GM12872 (cell line): ENCODE measurements around the gene GNMT.

Experiments
- TF ChIP-seq, protein P1 (sequence below): IDR thresholded peaks from 3 replicates; pipeline ENCODE4 v1.5.1; 2011; ENCODE audit warnings: low read depth, mild to moderate bottlenecking, low read length, moderate library complexity; ENCODE audit not compliant: insufficient read depth

GNMT gene

GRCh38 chr6:42970871-42971612 is 10.5 kb downstream of the GNMT start:
- TF ChIP-seq, protein P1, sequence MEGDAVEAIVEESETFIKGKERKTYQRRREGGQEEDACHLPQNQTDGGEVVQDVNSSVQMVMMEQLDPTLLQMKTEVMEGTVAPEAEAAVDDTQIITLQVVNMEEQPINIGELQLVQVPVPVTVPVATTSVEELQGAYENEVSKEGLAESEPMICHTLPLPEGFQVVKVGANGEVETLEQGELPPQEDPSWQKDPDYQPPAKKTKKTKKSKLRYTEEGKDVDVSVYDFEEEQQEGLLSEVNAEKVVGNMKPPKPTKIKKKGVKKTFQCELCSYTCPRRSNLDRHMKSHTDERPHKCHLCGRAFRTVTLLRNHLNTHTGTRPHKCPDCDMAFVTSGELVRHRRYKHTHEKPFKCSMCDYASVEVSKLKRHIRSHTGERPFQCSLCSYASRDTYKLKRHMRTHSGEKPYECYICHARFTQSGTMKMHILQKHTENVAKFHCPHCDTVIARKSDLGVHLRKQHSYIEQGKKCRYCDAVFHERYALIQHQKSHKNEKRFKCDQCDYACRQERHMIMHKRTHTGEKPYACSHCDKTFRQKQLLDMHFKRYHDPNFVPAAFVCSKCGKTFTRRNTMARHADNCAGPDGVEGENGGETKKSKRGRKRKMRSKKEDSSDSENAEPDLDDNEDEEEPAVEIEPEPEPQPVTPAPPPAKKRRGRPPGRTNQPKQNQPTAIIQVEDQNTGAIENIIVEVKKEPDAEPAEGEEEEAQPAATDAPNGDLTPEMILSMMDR = no peak

- TF ChIP-seq, protein P1 = no peak
These were observed 11.3 kb downstream of the GNMT start for GRCh38 chr6:42971746-42972327.

DNA sequence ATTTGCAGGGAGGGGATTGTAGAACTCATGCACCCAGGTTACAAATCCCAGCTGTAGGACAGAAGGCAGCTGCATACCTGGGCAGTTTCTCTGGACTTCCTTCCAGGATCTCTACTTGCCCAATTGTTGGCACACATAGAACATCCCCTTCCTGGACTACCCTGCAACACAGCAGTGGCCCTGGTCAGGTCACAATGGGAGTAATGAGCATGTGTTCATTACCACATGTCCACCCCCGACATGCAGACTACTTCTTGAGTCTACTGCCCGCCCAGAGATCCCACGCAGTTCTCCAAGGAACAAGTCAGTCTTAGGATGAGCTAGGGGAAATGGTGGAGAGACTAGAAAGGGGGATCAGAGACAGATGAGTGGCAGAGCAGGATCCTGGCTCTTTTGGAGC is 13.4 kb downstream of the GNMT start:
- TF ChIP-seq, protein P1 = no peak

DNA sequence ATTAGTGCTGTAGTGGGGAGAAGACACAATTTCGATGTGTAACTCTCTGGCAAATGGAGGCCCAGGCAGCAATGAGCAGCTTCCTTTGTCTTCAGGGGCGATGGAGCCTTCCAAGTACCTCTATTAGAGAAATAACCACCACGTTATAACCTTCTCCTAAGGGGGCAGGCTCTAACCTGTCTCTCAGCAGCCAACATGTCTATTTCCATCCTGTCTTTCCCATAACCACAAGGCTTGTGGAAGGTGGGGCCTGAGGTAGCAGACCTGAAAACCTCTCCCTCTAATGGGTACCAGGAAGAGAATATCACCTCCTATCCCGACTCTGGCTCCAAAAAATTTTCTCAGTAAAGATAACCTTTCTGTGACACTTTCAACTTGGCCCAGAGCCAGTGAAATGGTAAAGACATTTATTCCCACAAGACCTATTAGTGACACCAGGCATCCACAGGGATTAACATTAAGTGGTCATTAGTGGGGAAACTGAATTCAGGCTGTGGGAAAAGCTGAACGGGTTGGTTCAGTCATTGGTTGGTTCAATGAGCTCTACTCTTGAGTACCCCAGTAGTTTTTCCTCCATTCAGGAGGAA is 14.5 kb downstream of the GNMT start:
- TF ChIP-seq, protein P1 = no peak

DNA sequence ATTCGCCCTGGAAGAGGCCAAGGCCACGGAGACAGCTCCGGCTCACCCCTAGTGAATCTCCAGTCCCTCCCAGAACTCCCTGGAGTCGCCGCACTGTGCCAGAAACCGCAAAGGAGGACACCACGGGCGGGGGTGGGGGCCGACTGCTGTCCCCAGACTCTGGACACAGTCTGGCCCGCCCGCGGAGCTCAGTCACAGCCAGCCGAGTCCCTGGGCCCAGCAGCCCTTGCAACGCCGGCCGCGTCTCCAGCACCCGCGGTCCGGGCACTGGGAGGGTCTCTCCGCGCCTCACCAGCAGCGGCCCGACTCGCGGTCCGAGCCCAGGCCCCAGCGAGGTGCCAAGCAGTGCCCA is 17.9 kb downstream of the GNMT start:
- TF ChIP-seq, protein P1 = no peak

GRCh38 chr6:42978839-42979522 is 18.4 kb downstream of the GNMT start, which contains the start of gene PEX6:
Gene PEX6, minus strand, starts transcription at chr6:42979181. Its CDS starts 31 bp downstream, at chr6:42979150.
- TF ChIP-seq, protein P1 = no peak

DNA sequence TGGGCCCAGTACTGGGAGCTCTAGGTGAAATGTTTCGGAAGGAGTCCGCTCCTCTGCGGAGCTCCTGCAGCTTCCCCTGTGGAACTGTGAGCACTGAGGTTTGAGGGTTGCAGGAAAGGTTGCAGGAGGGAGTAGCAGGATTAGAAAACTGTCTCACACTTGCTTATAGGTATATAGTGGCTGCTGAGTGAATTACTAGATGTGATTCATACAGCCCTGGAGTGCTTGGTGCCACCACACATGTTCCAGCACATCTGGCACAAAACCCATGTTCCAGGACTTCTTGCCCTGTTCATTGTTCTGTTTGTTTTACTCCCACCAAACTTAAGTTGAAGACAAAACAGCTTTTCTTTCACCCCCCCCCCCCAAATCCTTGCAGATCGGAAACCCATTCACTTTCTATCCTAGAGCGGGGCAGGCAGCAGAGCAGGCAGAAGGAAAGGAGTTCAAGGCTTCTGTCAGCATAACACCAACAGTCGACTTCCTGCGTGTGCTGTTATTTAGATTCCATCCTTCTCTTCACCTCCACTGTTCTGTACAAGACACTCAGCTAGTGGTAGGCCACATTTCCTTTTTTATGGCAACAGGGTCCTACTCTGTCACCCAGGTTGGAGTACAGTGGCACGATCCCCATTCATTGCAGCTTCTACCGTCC is 19.1 kb downstream of the GNMT start:
- TF ChIP-seq, protein P1 = no peak; the same call in 2 of the 3 replicates
